NB4 (cell line): ENCODE data around the gene PMEPA1.

Source experiments
- DNase-seq: peaks from one replicate; pipeline ENCODE4 v3.0.0; 2010; ENCODE audit warnings: low read depth
- H3K4me3 ChIP-seq: one replicate; pipeline ENCODE4 v1.5.1; 2011; ENCODE audit warnings: mild to moderate bottlenecking, low read depth, low read length, moderate library complexity
- CTCF ChIP-seq: IDR thresholded peaks from one replicate; pipeline ENCODE4 v1.5.1; 2012; ENCODE audit warnings: low read depth, low read length
- MAX ChIP-seq: IDR thresholded peaks from 2 replicates; pipeline ENCODE4 v1.6.1; 2011; ENCODE audit warnings: low read depth, low read length
- MYC ChIP-seq: IDR thresholded peaks from 2 replicates; pipeline ENCODE4 v1.6.1; 2011; ENCODE audit warnings: low read depth, low read length
- POLR2A ChIP-seq: IDR thresholded peaks from 2 replicates; pipeline ENCODE4 v1.6.1; 2011; ENCODE audit warnings: mild to moderate bottlenecking; ENCODE audit not compliant: insufficient read length; ENCODE audit errors: extremely low read depth

The PMEPA1 gene

GRCh38 chr20:57703013-57703412 is 6.8 kb downstream of the PMEPA1 start:
- no peak for TF ChIP-seq POLR2A
- TF ChIP-seq MAX, result no peak
- no peak for TF ChIP-seq CTCF
- TF ChIP-seq MYC, result no peak
- DNase-seq, result no peak
- no peak overlapping the region for H3K4me3 ChIP-seq

GRCh38 chr20:57702521-57702920 is 7.3 kb downstream of the PMEPA1 start:
- TF ChIP-seq MYC, result no peak
- no peak for TF ChIP-seq MAX
- no peak for TF ChIP-seq CTCF
- TF ChIP-seq POLR2A, result no peak
- DNase-seq, result no peak
- H3K4me3 ChIP-seq, result no peak overlapping the region

GRCh38 chr20:57702091-57702490 is 7.7 kb downstream of the PMEPA1 start:
- no peak for DNase-seq
- no peak overlapping the region for H3K4me3 ChIP-seq
- TF ChIP-seq POLR2A (no peak), MYC (no peak), MAX (no peak), CTCF (no peak)

GRCh38 chr20:57701651-57702050 is 8.2 kb downstream of the PMEPA1 start:
- TF ChIP-seq CTCF (no peak), MAX (no peak), POLR2A (no peak), MYC (no peak)
- DNase-seq, result no peak
- H3K4me3 ChIP-seq, result no peak overlapping the region

- no peak for DNase-seq
- TF ChIP-seq CTCF (no peak), MYC (no peak), POLR2A (no peak), MAX (no peak)
- no peak overlapping the region for H3K4me3 ChIP-seq
These were observed 8.7 kb downstream of the PMEPA1 start for GRCh38 chr20:57701090-57701489.

- H3K4me3 ChIP-seq, result no peak overlapping the region
These were observed 10.4 kb downstream of the PMEPA1 start for GRCh38 chr20:57699395-57699794.

More at GRCh38 chr20:57699395-57699794, 10.4 kb downstream of the PMEPA1 start:
- DNase-seq, result no peak
- TF ChIP-seq POLR2A (no peak), CTCF (no peak), MAX (no peak), MYC (no peak)
